ENCODE measurements around the gene BDP1. TPM values are rescaled to one million over a fixed set of nuclear protein-coding genes. Genes with fewer than 3 reads are reported as not detected.

Gene BDP1
- total and polyA plus RNA-seq, 2 of the 4 experiments (the other 2 are of a cell fraction) = 5.8 to 14.0 TPM

DNA sequence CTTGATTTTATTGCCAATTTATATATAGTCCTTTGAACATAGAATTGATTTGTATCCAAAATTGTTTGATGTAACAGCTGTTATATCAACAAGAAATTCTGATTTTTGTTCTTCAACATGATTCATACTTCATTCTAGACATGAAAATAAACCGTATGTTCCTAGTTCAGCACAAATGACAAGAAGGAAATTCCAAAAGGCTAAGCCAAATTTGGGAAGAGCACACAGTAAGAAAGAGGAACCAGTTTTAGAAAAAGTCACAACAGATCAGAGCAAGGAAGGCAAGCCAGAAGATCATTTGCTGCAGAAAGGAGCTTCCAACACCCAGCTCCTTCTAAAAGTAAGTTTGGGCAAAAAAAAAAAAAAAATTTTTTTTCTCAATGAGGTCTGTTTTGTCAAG is 66.7 kb downstream of the BDP1 start:
- no peak overlapping the region for H3K4ac ChIP-seq (ENCODE audit: low read depth, low read length)
- ChIA-PET POLR2A (ENCODE audit: unreplicated experiment) (interaction anchor here (0.6 kb wide), 1 partner anchor 12 kb away, joined by 3 read pairs; no protein-coding TSS in a partner anchor), CTCF (interaction anchor here (0.6 kb wide), 1 partner anchor 39 kb away, joined by 3 read pairs; no protein-coding TSS in a partner anchor)
- H2BK20ac ChIP-seq (ENCODE audit: low read depth, low read length) = no peak overlapping the region
- no TSS peak for BruUV-seq (replicated peaks)
- no peak overlapping the region for H3K23ac ChIP-seq (ENCODE audit: low read depth, low read length)
- H2BK15ac ChIP-seq (ENCODE audit: low read depth, low read length) = no peak overlapping the region
- no peaks in the 10 kb centered on the region for H4K20me1 ChIP-seq (ENCODE audit: insufficient read depth, low read length)
- H4K91ac ChIP-seq (ENCODE audit: insufficient read depth, low read depth, low read length) = no peak overlapping the region
- intact Hi-C loops (cut with micrococcal nuclease) = no loop called here
- no peak overlapping the region for H3K4me3 ChIP-seq (ENCODE audit: insufficient read depth, low read depth, low read length)
- H3K4me1 ChIP-seq (ENCODE audit: control insufficient read depth, insufficient read depth, low read length) = no peaks in the 10 kb centered on the region
- no peak overlapping the region for H2AFZ ChIP-seq (replicated peaks; ENCODE audit: low read length, poor library complexity)
- no peak overlapping the region for H2AK5ac ChIP-seq (ENCODE audit: low read depth, low read length)
- no peaks in the 10 kb centered on the region for H3K9me1 ChIP-seq (ENCODE audit: insufficient read depth, low read length)
- in situ Hi-C loops (cut with MboI; ENCODE audit: low sequenced_read_pairs) = no loop called here
- H3K9me3 ChIP-seq (ENCODE audit: control insufficient read depth, insufficient read depth, low read length) = no peaks in the 10 kb centered on the region
- no CpG with 5 or more reads among the region's 1 CpG for WGBS, 2 experiments (ENCODE audit: extremely low coverage in 2 of 2, insufficient read length in 1 of 2)
- DNase-seq = no peak
- 0 out of 4 replicates have a peak, but pooled peaks cover 0 to 4% of the 10 kb centered on the region in 2 experiments for H3K79me1 ChIP-seq (ENCODE audit: low read depth in 1 of 2, low read length in 2 of 2)
- H2AK9ac ChIP-seq (replicated peaks; ENCODE audit: low read depth, low read length, poor library complexity) = no peak overlapping the region
- no peak overlapping the region for H3K56ac ChIP-seq (ENCODE audit: extremely low read depth, insufficient read depth, low read length)
- ATAC-seq (ENCODE audit: low read depth) = no peak
- H3K9ac ChIP-seq (ENCODE audit: low read depth, low read length) = no peak overlapping the region
- no peak overlapping the region for H4K8ac ChIP-seq (ENCODE audit: low read depth in 2 of 2, low read length in 2 of 2)
- dilution Hi-C loops (cut with HindIII; ENCODE audit: low sequenced_read_pairs, unreplicated experiment) = no loop called here
- no peaks in the 10 kb centered on the region for H3K27me3 ChIP-seq (ENCODE audit: control insufficient read depth, insufficient read depth, low read length)
- no peak overlapping the region for H2BK5ac ChIP-seq (ENCODE audit: low read depth, low read length, poor library complexity, severe bottlenecking)
- TF ChIP-seq, protein P1, sequence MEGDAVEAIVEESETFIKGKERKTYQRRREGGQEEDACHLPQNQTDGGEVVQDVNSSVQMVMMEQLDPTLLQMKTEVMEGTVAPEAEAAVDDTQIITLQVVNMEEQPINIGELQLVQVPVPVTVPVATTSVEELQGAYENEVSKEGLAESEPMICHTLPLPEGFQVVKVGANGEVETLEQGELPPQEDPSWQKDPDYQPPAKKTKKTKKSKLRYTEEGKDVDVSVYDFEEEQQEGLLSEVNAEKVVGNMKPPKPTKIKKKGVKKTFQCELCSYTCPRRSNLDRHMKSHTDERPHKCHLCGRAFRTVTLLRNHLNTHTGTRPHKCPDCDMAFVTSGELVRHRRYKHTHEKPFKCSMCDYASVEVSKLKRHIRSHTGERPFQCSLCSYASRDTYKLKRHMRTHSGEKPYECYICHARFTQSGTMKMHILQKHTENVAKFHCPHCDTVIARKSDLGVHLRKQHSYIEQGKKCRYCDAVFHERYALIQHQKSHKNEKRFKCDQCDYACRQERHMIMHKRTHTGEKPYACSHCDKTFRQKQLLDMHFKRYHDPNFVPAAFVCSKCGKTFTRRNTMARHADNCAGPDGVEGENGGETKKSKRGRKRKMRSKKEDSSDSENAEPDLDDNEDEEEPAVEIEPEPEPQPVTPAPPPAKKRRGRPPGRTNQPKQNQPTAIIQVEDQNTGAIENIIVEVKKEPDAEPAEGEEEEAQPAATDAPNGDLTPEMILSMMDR (conservative IDR thresholded peaks at IDR 0.05; ENCODE audit: low read depth, low read length) = no peak
- TF ChIP-seq BHLHE40 (IDR thresholded peaks at IDR 0.05; ENCODE audit: low read depth, low read length) (no peak), CHD1 (IDR thresholded peaks at IDR 0.05; ENCODE audit: low read depth, low read length) (no peak), RAD21 (IDR thresholded peaks at IDR 0.05; ENCODE audit: low read length) (no peak), RFX5 (IDR thresholded peaks at IDR 0.05; ENCODE audit: low read depth, low read length) (no peak), MXI1 (IDR thresholded peaks at IDR 0.05; ENCODE audit: borderline replicate concordance, low read depth, low read length) (no peak), SMC3 (IDR thresholded peaks at IDR 0.05; ENCODE audit: low read depth, low read length) (no peak), RCOR1 (IDR thresholded peaks at IDR 0.05; ENCODE audit: insufficient replicate concordance, low read length) (no peak), POLR2A (IDR thresholded peaks at IDR 0.05; ENCODE audit: low read depth, low read length) (no peak), FOS (IDR thresholded peaks at IDR 0.05; ENCODE audit: low read depth, low read length) (no peak), MAFK (IDR thresholded peaks at IDR 0.05; ENCODE audit: low read depth, low read length) (no peak), CEBPB (IDR thresholded peaks at IDR 0.05; ENCODE audit: low read depth, low read length) (no peak), MAZ (IDR thresholded peaks at IDR 0.05; ENCODE audit: borderline replicate concordance, low read depth, low read length) (no peak), NFE2L2 (IDR thresholded peaks at IDR 0.05; ENCODE audit: low read depth, low read length) (no peak)
- TF ChIP-seq, protein P2, sequence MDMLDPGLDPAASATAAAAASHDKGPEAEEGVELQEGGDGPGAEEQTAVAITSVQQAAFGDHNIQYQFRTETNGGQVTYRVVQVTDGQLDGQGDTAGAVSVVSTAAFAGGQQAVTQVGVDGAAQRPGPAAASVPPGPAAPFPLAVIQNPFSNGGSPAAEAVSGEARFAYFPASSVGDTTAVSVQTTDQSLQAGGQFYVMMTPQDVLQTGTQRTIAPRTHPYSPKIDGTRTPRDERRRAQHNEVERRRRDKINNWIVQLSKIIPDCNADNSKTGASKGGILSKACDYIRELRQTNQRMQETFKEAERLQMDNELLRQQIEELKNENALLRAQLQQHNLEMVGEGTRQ (IDR thresholded peaks at IDR 0.05; ENCODE audit: low read depth, low read length) = no peak
- TF ChIP-seq, protein P3, sequence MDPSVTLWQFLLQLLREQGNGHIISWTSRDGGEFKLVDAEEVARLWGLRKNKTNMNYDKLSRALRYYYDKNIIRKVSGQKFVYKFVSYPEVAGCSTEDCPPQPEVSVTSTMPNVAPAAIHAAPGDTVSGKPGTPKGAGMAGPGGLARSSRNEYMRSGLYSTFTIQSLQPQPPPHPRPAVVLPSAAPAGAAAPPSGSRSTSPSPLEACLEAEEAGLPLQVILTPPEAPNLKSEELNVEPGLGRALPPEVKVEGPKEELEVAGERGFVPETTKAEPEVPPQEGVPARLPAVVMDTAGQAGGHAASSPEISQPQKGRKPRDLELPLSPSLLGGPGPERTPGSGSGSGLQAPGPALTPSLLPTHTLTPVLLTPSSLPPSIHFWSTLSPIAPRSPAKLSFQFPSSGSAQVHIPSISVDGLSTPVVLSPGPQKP (IDR thresholded peaks at IDR 0.05; ENCODE audit: borderline replicate concordance, low read depth, low read length) = no peak
- H3K18ac ChIP-seq (ENCODE audit: low read depth, low read length) = no peak overlapping the region
- H3K4me2 ChIP-seq (ENCODE audit: low read depth, low read length) = no peak overlapping the region
- H4K5ac ChIP-seq (ENCODE audit: low read depth, low read length) = no peak overlapping the region
- H3K36me3 ChIP-seq (ENCODE audit: control insufficient read depth, insufficient read depth, low read length) = peaks cover 24% of the 10 kb centered on the region
- H2BK120ac ChIP-seq (ENCODE audit: low read depth, low read length) = no peak overlapping the region
- H3K14ac ChIP-seq (replicated peaks; ENCODE audit: low read depth, low read length) = no peak overlapping the region
- H3K27ac ChIP-seq (ENCODE audit: insufficient read depth, low read length) = no peak overlapping the region

Measured in IMR-90 (cell line).